ENCODE results near the gene PHF12. TPM values are rescaled to one million over a fixed set of nuclear protein-coding genes. Genes with fewer than 3 reads are reported as not detected.

PHF12 gene
- total and polyA plus RNA-seq, 2 of the 4 experiments (the other 2 are of a cell fraction), result 24.4 to 25.6 TPM

- Histone ChIP-seq H3K14ac (replicated peaks; ENCODE audit: low read depth, low read length) (peak overlapping the region; percentile 94), H4K20me1 (ENCODE audit: insufficient read depth, low read length) (peaks cover 45% of the 10 kb centered on the region), H2BK120ac (ENCODE audit: low read depth, low read length) (peak overlapping the region; percentile 70), H2BK20ac (ENCODE audit: low read depth, low read length) (no peak overlapping the region), H3K9me3 (ENCODE audit: control insufficient read depth, insufficient read depth, low read length) (no peaks in the 10 kb centered on the region), H2AK5ac (ENCODE audit: low read depth, low read length) (peak overlapping the region; percentile 90), H4K8ac (ENCODE audit: low read depth in 2 of 2, low read length in 2 of 2) (peak overlapping the region; percentile 70 to 86; a peak in 3 of 4 replicates), H3K9me1 (ENCODE audit: insufficient read depth, low read length) (peaks cover 12% of the 10 kb centered on the region), H3K9ac (ENCODE audit: low read depth, low read length) (peak overlapping the region; percentile 90), H3K4ac (ENCODE audit: low read depth, low read length) (peak overlapping the region; percentile 90), H3K4me1 (ENCODE audit: control insufficient read depth, insufficient read depth, low read length) (peaks cover 7% of the 10 kb centered on the region), H4K5ac (ENCODE audit: low read depth, low read length) (peak overlapping the region; percentile 51), H3K18ac (ENCODE audit: low read depth, low read length) (peak overlapping the region; percentile 14; the same call in 1 of the 2 replicates), H3K4me2 (ENCODE audit: low read depth, low read length) (peak overlapping the region; percentile 73), H3K56ac (ENCODE audit: extremely low read depth, insufficient read depth, low read length) (peak overlapping the region; percentile 88), H2AK9ac (replicated peaks; ENCODE audit: low read depth, low read length, poor library complexity) (peak overlapping the region; percentile 98), H2BK5ac (ENCODE audit: low read depth, low read length, poor library complexity, severe bottlenecking) (peak overlapping the region; percentile 72), H3K27me3 (ENCODE audit: control insufficient read depth, insufficient read depth, low read length) (no peaks in the 10 kb centered on the region), H3K27ac (ENCODE audit: insufficient read depth, low read length) (peak overlapping the region; percentile 91), H3K23ac (ENCODE audit: low read depth, low read length) (peak overlapping the region; percentile 97), H2AFZ (replicated peaks; ENCODE audit: low read length, poor library complexity) (peak overlapping the region; percentile 82), H3K36me3 (ENCODE audit: control insufficient read depth, insufficient read depth, low read length) (no peaks in the 10 kb centered on the region), H2BK15ac (ENCODE audit: low read depth, low read length) (peak overlapping the region; percentile 9; the same call in 1 of the 3 replicates), H3K4me3 (ENCODE audit: insufficient read depth, low read depth, low read length) (peak overlapping the region; percentile 92), H4K91ac (ENCODE audit: insufficient read depth, low read depth, low read length) (peak overlapping the region; percentile 87), H3K79me1 (ENCODE audit: low read depth in 1 of 2, low read length in 2 of 2) (peaks cover 0 to 37% of the 10 kb centered on the region in 2 experiments; a peak in 2 of 4 replicates)
- POLR2A ChIA-PET (ENCODE audit: unreplicated experiment), result interaction anchor here (1.2 kb wide), 1 partner anchor 223 kb away, joined by 3 read pairs; no protein-coding TSS in a partner anchor
- BruUV-seq (replicated peaks), result no TSS peak
- peak; percentile 39 for DNase-seq
- WGBS, 2 experiments (ENCODE audit: extremely low coverage in 2 of 2, insufficient read length in 1 of 2), result 1% methylated on average over 13 of the region's 43 CpGs; no CpG with 5 or more reads in 1 of the 2 experiments
- CTCF ChIA-PET, result interaction anchor here (0.9 to 1.2 kb wide), 3 partner anchors 15 to 223 kb away, joined by 4 to 5 read pairs (median 4); no protein-coding TSS in a partner anchor
- dilution Hi-C loops (cut with HindIII; ENCODE audit: low sequenced_read_pairs, unreplicated experiment), result no loop called here
- in situ Hi-C loops (cut with MboI; ENCODE audit: low sequenced_read_pairs), result no loop called here
- peak; percentile 1; the same call in 1 of the 2 replicates for ATAC-seq (ENCODE audit: low read depth)
- intact Hi-C loops (cut with micrococcal nuclease), result no loop called here
- no peak for TF ChIP-seq FOS (IDR thresholded peaks at IDR 0.05; ENCODE audit: low read depth, low read length)
- TF ChIP-seq RCOR1 (IDR thresholded peaks at IDR 0.05; ENCODE audit: insufficient replicate concordance, low read length), result no peak
- no peak for TF ChIP-seq NFE2L2 (IDR thresholded peaks at IDR 0.05; ENCODE audit: low read depth, low read length)
Measured at GRCh38 chr17:28950017-28950751, 1.1 kb downstream of the PHF12 start.
